Neural progenitor cell (in vitro differentiated cells): Measurements from ENCODE around the gene CDH12. TPM values are rescaled to one million over a fixed set of nuclear protein-coding genes. Genes with fewer than 3 reads are reported as not detected.

ENCODE experiments used
- DNase-seq: peaks from one replicate; pipeline ENCODE4 v3.0.0-alpha.2; 2016; ENCODE audit warnings: low spot score
- H2AFZ ChIP-seq: fragments of 200-600 bp; sonication (generic); replicated peaks from 2 replicates; pipeline ENCODE4 v1.6.1; 2016; ENCODE audit warnings: antibody characterized with exemption
- H3F3A ChIP-seq: fragments of 200-600 bp; sonication (generic); 2 replicates; pipeline ENCODE4 v1.6.1; 2016; ENCODE audit warnings: antibody characterized with exemption, low read depth
- H3K27ac ChIP-seq: fragments of 200-600 bp; sonication (generic); 2 replicates; pipeline ENCODE4 v1.5.1; 2016; ENCODE audit warnings: mild to moderate bottlenecking
- H3K27me3 ChIP-seq: fragments of 200-600 bp; sonication (generic); 2 replicates; pipeline ENCODE4 v1.6.1; 2016; ENCODE audit warnings: mild to moderate bottlenecking, moderate library complexity
- H3K36me3 ChIP-seq: fragments of 200-600 bp; sonication (generic); 2 replicates; pipeline ENCODE4 v1.5.1; 2016
- H3K4me1 ChIP-seq: fragments of 200-600 bp; sonication (generic); 2 replicates; pipeline ENCODE4 v1.6.1; 2016; ENCODE audit warnings: mixed run types
- H3K4me2 ChIP-seq: fragments of 200-600 bp; sonication (generic); 2 replicates; pipeline ENCODE4 v1.6.1; 2016
- H3K4me3 ChIP-seq: fragments of 200-600 bp; sonication (generic); 2 replicates; pipeline ENCODE4 v1.5.1; 2016
- H3K79me2 ChIP-seq: fragments of 200-600 bp; sonication (generic); 2 replicates; pipeline ENCODE4 v1.6.1; 2016; ENCODE audit warnings: low read depth
- H3K9ac ChIP-seq: fragments of 200-600 bp; sonication (generic); 2 replicates; pipeline ENCODE4 v1.6.1; 2016
- H3K9me3 ChIP-seq: fragments of 200-600 bp; sonication (generic); 2 replicates; pipeline ENCODE4 v1.5.1; 2016; ENCODE audit warnings: low read depth
- H4K20me1 ChIP-seq: fragments of 200-600 bp; sonication (generic); 2 replicates; pipeline ENCODE4 v1.6.1; 2016; ENCODE audit warnings: low read depth
- H3K27ac Mint-ChIP-seq: 3 replicates; pipeline ENCODE4 v1.8.0; 2021; ENCODE audit warnings: mixed read lengths
- H3K27me3 Mint-ChIP-seq: 2 replicates; pipeline ENCODE4 v1.8.0; 2022; ENCODE audit warnings: low read depth, mild to moderate bottlenecking, inconsistent platforms, moderate library complexity, mixed read lengths; ENCODE audit not compliant: insufficient read depth
- H3K36me3 Mint-ChIP-seq: 3 replicates; pipeline ENCODE4 v1.8.0; 2021; ENCODE audit warnings: mixed read lengths
- H3K4me1 Mint-ChIP-seq: 3 replicates; pipeline ENCODE4 v1.8.0; 2021; ENCODE audit warnings: mixed read lengths
- H3K4me3 Mint-ChIP-seq: 3 replicates; pipeline ENCODE4 v1.8.0; 2021; ENCODE audit warnings: mild to moderate bottlenecking, moderate library complexity, mixed read lengths
- H3K9me3 Mint-ChIP-seq: 3 replicates; pipeline ENCODE4 v1.8.0; 2020; ENCODE audit warnings: mixed read lengths
- CTCF ChIP-seq: fragments of 200-600 bp; sonication (generic); IDR thresholded peaks from 2 replicates; pipeline ENCODE4 v1.5.1; 2017; ENCODE audit warnings: antibody characterized with exemption, mild to moderate bottlenecking
- EZH2 ChIP-seq: fragments of 200-600 bp; sonication (generic); IDR thresholded peaks from 2 replicates; pipeline ENCODE4 v1.6.1; 2017; ENCODE audit warnings: antibody characterized with exemption, mild to moderate bottlenecking, moderate library complexity
- EZH2phosphoT487 ChIP-seq: fragments of 200-600 bp; sonication (generic); IDR thresholded peaks from 2 replicates; pipeline ENCODE4 v1.6.1; 2017; ENCODE audit warnings: antibody characterized with exemption
- total RNA-seq: library from RNA; depleted of rRNA; stranded (reverse); fragments of >200 nt; gene quantifications from 2 replicates; pipeline ENCODE4 v1.2.3, GENCODE V29; 2015; ENCODE audit warnings: low replicate concordance

The CDH12 gene
- total RNA-seq, 1 donor from 2014 or later = not detected

- Histone ChIP-seq H3K9me3 (no peaks in the 10 kb centered on the region), H3K4me2 (no peak overlapping the region), H3F3A (no peaks in the 10 kb centered on the region), H3K27me3 (no peaks in the 10 kb centered on the region), H2AFZ (no peak overlapping the region), H3K27ac (no peak overlapping the region), H3K4me1 (no peaks in the 10 kb centered on the region), H3K4me3 (no peak overlapping the region), H3K79me2 (no peaks in the 10 kb centered on the region), H3K36me3 (no peaks in the 10 kb centered on the region), H3K9ac (no peak overlapping the region), H4K20me1 (no peaks in the 10 kb centered on the region)
- H3K4me3 Mint-ChIP-seq = no peak overlapping the region
- H3K27me3 Mint-ChIP-seq = no peaks in the 10 kb centered on the region
- no peaks in the 10 kb centered on the region for H3K36me3 Mint-ChIP-seq
- H3K4me1 Mint-ChIP-seq = no peaks in the 10 kb centered on the region
- H3K9me3 Mint-ChIP-seq = no peaks in the 10 kb centered on the region
- TF ChIP-seq CTCF (no peak), EZH2phosphoT487 (no peak), EZH2 (no peak)
- no peak for DNase-seq
- no peak overlapping the region for H3K27ac Mint-ChIP-seq
These were observed 180.0 kb downstream of the CDH12 start for GRCh38 chr5:22673131-22673530.

GRCh38 chr5:22669345-22669744 is 183.8 kb downstream of the CDH12 start:
- H3K9me3 Mint-ChIP-seq = no peaks in the 10 kb centered on the region

GRCh38 chr5:22665801-22666200 is 187.3 kb downstream of the CDH12 start:
- no peaks in the 10 kb centered on the region for H3K4me1 Mint-ChIP-seq
- no peak overlapping the region for H3K27ac Mint-ChIP-seq
- H3K36me3 Mint-ChIP-seq = no peaks in the 10 kb centered on the region
- Histone ChIP-seq H3K27me3 (no peaks in the 10 kb centered on the region), H3K9ac (no peak overlapping the region), H4K20me1 (no peaks in the 10 kb centered on the region), H3K4me3 (no peak overlapping the region), H3K27ac (no peak overlapping the region), H3K9me3 (no peaks in the 10 kb centered on the region), H2AFZ (no peak overlapping the region), H3K79me2 (no peaks in the 10 kb centered on the region), H3K4me2 (no peak overlapping the region), H3F3A (no peaks in the 10 kb centered on the region), H3K36me3 (no peaks in the 10 kb centered on the region), H3K4me1 (peaks cover 9% of the 10 kb centered on the region)
- TF ChIP-seq EZH2phosphoT487 (no peak), EZH2 (no peak), CTCF (no peak)
- DNase-seq = no peak
- no peaks in the 10 kb centered on the region for H3K27me3 Mint-ChIP-seq
- no peaks in the 10 kb centered on the region for H3K9me3 Mint-ChIP-seq
- H3K4me3 Mint-ChIP-seq = no peak overlapping the region

More at GRCh38 chr5:22669345-22669744, 183.8 kb downstream of the CDH12 start:
- H3K36me3 ChIP-seq = no peaks in the 10 kb centered on the region
- H2AFZ ChIP-seq = peak overlapping the region; percentile 19
- H3K36me3 Mint-ChIP-seq = no peaks in the 10 kb centered on the region
- H3K27ac Mint-ChIP-seq = no peak overlapping the region
- no peaks in the 10 kb centered on the region for H3K27me3 ChIP-seq
- no peak overlapping the region for H3K27ac ChIP-seq
- H3K9me3 ChIP-seq = no peaks in the 10 kb centered on the region
- H3K9ac ChIP-seq = no peak overlapping the region
- H3K4me1 Mint-ChIP-seq = no peaks in the 10 kb centered on the region
- H3K27me3 Mint-ChIP-seq = no peaks in the 10 kb centered on the region
- no peak overlapping the region for H3K4me3 ChIP-seq
- no peak for TF ChIP-seq EZH2
- no peak for TF ChIP-seq EZH2phosphoT487
- no peak for TF ChIP-seq CTCF
- H3K4me1 ChIP-seq = no peaks in the 10 kb centered on the region
- no peak overlapping the region for H3K4me3 Mint-ChIP-seq
- DNase-seq = no peak
- H3K4me2 ChIP-seq = no peak overlapping the region
- no peaks in the 10 kb centered on the region for H3F3A ChIP-seq
- H3K79me2 ChIP-seq = no peaks in the 10 kb centered on the region
- H4K20me1 ChIP-seq = no peaks in the 10 kb centered on the region
